OCI-LY7 (cell line): ENCODE results near the gene FGD2.

Source experiments
- EZH2phosphoT487 ChIP-seq: fragments of 200-600 bp; sonication (generic); IDR thresholded peaks from 2 replicates; pipeline ENCODE4 v1.6.1; 2018; ENCODE audit warnings: low read depth, borderline replicate concordance, mild to moderate bottlenecking, mixed run types, antibody characterized with exemption, low read length, moderate library complexity, mixed read lengths
- TF ChIP-seq, protein P1 (sequence below): fragments of 200-600 bp; sonication (generic); conservative IDR thresholded peaks from 2 replicates; pipeline ENCODE4 v1.5.1; 2014; ENCODE audit warnings: mild to moderate bottlenecking, antibody characterized with exemption, low read length, moderate library complexity, mixed read lengths

DNA sequence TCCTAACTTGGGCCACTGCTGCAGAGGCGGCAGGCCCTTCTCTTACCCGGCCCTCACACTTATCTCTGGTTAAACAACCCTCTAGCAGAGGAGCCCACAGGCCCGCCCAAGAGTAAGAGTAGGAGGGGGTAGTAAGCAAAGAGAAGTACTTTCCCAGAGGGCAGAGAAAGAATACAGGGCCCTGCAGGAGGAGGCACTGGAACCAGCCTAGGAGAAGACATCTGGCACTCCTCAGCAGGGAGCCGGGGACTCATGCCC lies 29.5 kb upstream of the FGD2 start:
- TF ChIP-seq, protein P1, sequence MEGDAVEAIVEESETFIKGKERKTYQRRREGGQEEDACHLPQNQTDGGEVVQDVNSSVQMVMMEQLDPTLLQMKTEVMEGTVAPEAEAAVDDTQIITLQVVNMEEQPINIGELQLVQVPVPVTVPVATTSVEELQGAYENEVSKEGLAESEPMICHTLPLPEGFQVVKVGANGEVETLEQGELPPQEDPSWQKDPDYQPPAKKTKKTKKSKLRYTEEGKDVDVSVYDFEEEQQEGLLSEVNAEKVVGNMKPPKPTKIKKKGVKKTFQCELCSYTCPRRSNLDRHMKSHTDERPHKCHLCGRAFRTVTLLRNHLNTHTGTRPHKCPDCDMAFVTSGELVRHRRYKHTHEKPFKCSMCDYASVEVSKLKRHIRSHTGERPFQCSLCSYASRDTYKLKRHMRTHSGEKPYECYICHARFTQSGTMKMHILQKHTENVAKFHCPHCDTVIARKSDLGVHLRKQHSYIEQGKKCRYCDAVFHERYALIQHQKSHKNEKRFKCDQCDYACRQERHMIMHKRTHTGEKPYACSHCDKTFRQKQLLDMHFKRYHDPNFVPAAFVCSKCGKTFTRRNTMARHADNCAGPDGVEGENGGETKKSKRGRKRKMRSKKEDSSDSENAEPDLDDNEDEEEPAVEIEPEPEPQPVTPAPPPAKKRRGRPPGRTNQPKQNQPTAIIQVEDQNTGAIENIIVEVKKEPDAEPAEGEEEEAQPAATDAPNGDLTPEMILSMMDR: no peak
- TF ChIP-seq EZH2phosphoT487: no peak
